GM18861 (cell line): ENCODE measurements around the gene AKIRIN1.
"Not testable (repeated sequence)": the region's sequence is repeated elsewhere in the genome, so short reads cannot be mapped to it uniquely, and the experiment has no call there.

Experiments
- ATAC-seq: cut with Tn5 transposase; IDR thresholded peaks from one replicate; pipeline ENCODE4 v1.9.1; 2021; ENCODE audit not compliant: unreplicated experiment

AKIRIN1 gene, protein sequence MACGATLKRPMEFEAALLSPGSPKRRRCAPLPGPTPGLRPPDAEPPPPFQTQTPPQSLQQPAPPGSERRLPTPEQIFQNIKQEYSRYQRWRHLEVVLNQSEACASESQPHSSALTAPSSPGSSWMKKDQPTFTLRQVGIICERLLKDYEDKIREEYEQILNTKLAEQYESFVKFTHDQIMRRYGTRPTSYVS

DNA sequence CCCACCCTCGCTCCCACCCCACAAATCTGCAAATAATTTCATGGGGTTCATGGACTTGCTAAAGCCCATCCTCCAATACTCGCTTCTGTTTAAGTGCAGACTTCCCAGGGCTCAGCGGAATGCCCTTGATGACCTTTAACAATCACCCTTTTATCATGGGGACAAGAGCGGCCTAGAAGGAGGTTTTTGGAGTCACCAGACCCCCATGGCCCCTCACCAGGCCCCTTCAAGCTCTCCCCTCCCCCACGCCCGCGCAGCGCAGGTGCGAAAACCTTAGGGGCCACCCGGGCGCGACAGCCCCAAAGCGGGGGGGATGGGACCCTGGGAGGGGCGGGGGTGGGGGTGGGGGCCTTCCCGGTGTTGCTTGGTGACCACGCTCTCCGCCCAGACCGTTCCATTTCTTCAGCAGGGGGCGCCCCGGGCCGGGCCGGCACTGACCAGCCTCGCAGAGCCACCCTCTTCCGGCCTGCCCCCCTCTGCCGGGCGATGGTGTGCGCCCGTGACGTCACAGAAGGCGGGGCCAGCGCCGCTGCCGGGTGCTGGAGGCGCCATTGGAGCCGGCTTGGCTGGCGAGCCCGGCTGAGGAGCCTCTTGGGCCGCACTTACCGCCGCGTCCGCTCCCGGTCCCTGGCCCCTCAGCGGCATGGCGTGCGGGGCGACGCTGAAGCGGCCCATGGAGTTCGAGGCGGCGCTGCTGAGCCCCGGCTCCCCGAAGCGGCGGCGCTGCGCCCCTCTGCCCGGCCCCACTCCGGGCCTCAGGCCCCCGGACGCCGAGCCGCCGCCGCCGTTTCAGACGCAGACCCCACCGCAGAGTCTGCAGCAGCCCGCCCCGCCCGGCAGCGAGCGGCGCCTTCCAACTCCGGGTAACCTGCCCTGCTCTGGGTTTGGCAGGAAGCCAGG is at the start of gene AKIRIN1:
Gene AKIRIN1 (plus strand): TSS at position 539 of the 900 bp plus-strand sequence. CDS start 105 bp downstream, at position 644.
- peak; percentile 93 for ATAC-seq

DNA sequence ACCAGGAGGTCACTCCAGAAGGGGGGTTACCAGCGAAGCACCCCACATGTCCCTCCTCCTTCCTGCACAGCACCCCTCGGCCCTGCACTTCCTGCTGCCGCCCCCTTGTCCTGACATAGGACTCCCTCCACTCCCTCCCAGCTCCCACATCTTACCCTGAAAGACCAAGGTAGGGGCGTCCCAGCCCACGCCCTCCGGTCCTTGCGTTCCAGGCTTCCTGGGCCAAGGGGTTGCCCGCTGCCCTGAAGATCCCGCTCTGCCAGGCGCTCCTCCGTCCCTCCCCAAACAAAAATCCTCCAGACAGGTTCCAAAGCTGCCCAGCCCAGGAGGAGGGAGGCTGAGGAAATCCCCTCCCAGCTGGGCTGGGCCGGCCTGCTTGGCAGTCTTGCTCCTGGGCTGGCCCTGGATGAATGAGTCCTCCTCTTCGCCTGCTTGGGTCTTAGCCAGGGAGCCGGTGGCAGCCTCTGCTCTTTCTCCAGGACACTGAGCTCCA is 49.5 kb upstream of the AKIRIN1 start, which contains the start of gene RHBDL2:
Gene RHBDL2 (minus strand): TSS at position 304 of the 493 bp plus-strand sequence. CDS start 22,618 bp downstream, outside the sequence.
- ATAC-seq, result no peak

GRCh38 chr1:38942664-38943428 is 48.2 kb upstream of the AKIRIN1 start:
- ATAC-seq, result no peak

GRCh38 chr1:38944547-38944946 is 46.5 kb upstream of the AKIRIN1 start:
- ATAC-seq, result no peak

DNA sequence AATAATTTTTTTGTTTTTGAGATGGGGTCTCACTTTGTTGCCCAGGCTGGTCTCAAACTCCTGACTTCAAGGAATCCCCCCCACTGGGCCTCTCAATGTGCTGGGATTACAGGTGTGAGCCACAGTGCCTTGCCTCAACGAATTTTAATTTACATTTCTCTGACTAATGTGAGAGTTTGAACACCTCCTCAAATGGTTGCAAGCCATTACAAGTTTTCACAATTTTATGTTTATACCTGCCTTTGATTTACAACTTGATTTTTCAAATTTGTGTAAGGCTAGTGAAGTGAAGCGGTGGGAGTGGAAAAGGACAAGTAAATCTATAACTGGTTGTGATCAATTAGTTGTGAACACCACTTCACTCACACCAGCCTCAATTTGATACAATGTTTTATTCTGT is 40.5 kb upstream of the AKIRIN1 start:
- ATAC-seq, result no peak

- ATAC-seq, result no peak
Observed at GRCh38 chr1:38953433-38953860, 37.6 kb upstream of the AKIRIN1 start.

- no peak for ATAC-seq
Observed at GRCh38 chr1:38958967-38959366, 32.1 kb upstream of the AKIRIN1 start.

GRCh38 chr1:38962113-38962512 is 29.0 kb upstream of the AKIRIN1 start:
- ATAC-seq, result no peak

GRCh38 chr1:38962560-38962959 is 28.5 kb upstream of the AKIRIN1 start:
- ATAC-seq, result no peak

- no peak for ATAC-seq
Observed at GRCh38 chr1:38964140-38964548, 26.9 kb upstream of the AKIRIN1 start.

GRCh38 chr1:38973145-38973544 is 17.9 kb upstream of the AKIRIN1 start:
- ATAC-seq, result not testable (repeated sequence)

GRCh38 chr1:38973659-38974437 is 17.2 kb upstream of the AKIRIN1 start:
- no peak for ATAC-seq

- not testable (repeated sequence) for ATAC-seq
Observed at GRCh38 chr1:38977399-38978244, 13.5 kb upstream of the AKIRIN1 start.

- not testable (repeated sequence) for ATAC-seq
Observed at GRCh38 chr1:38978245-38978542, 12.9 kb upstream of the AKIRIN1 start.

GRCh38 chr1:38979380-38979779 is 11.7 kb upstream of the AKIRIN1 start:
- ATAC-seq, result not testable (repeated sequence)

GRCh38 chr1:38989979-38990378 is 1.1 kb upstream of the AKIRIN1 start:
- ATAC-seq, result no peak

GRCh38 chr1:38990386-38990737 is 714 bp upstream of the AKIRIN1 start:
- no peak for ATAC-seq

DNA sequence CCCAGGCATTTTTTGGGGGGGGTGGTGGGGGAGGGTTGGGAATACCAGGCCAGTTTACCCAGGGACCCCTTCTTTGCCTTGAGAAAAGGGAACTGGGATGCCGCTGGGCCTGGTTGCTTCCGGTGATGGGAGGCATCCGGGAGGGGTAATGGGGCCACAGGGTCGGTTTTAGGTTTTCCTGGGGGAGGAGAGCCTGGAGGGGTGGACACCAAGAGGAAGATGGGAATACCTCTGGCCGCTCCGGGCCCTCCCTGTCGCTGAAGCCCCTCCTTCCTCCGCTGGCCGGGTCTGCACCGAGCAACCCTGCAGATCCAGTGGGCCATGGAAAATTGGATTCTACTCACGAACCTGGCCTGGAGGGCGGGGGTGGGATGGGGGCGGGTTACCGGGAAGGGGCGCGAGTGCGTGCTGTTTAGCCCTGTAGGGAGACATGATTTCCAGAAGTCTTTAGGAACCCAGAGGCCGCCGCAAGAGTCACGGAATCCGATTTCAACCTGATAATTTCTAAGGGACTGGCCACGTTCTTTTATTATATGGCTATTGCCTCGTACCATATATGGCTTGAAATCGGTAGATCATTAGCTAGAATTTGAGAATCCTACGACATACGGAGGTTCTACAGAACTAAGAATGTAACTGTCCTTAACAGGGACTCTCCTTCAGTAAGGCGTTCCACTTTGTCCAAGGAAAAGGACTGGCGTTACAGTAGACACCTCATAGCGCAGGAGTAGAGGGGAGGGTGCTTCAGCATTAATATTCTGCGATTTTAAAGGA is 749 bp downstream of the AKIRIN1 start:
- ATAC-seq, result no peak
